BE2C (cell line): ENCODE results near the gene MIA3.

Experiments used
- DNase-seq: peaks from one replicate; pipeline ENCODE4 v3.0.0-alpha.2; 2020
- H3K27me3 ChIP-seq: fragments of 250-450 bp; sonication (Bioruptor Pico); 2 replicates; pipeline ENCODE4 v1.5.1; 2020; ENCODE audit warnings: mild to moderate bottlenecking
- H3K36me3 ChIP-seq: fragments of 250-450 bp; sonication (Bioruptor Pico); 2 replicates; pipeline ENCODE4 v1.5.1; 2020; ENCODE audit warnings: mild to moderate bottlenecking
- H3K4me1 ChIP-seq: fragments of 250-450 bp; sonication (Bioruptor Pico); 2 replicates; pipeline ENCODE4 v1.5.1; 2020
- H3K4me3 ChIP-seq: 2 replicates; pipeline ENCODE4 v1.5.1; 2011; ENCODE audit warnings: low read depth, low read length
- H3K9me3 ChIP-seq: fragments of 250-450 bp; sonication (Bioruptor Pico); 2 replicates; pipeline ENCODE4 v1.5.1; 2020
- CTCF ChIP-seq: IDR thresholded peaks from 2 replicates; pipeline ENCODE4 v1.5.1; 2012; ENCODE audit warnings: mild to moderate bottlenecking, low read depth, low read length

Gene MIA3

GRCh38 chr1:222624214-222624613 lies 6.3 kb downstream of the MIA3 start:
- Histone ChIP-seq H3K4me1 (no peaks in the 10 kb centered on the region), H3K4me3 (no peak overlapping the region), H3K9me3 (no peaks in the 10 kb centered on the region), H3K27me3 (no peaks in the 10 kb centered on the region), H3K36me3 (peaks cover 29% of the 10 kb centered on the region)
- DNase-seq, result no peak
- no peak for TF ChIP-seq CTCF

- Histone ChIP-seq H3K27me3 (no peaks in the 10 kb centered on the region), H3K9me3 (no peaks in the 10 kb centered on the region), H3K4me1 (no peaks in the 10 kb centered on the region), H3K36me3 (peaks cover 37% of the 10 kb centered on the region), H3K4me3 (no peak overlapping the region)
- no peak for TF ChIP-seq CTCF
- no peak for DNase-seq
These were observed 9.3 kb downstream of the MIA3 start for GRCh38 chr1:222627232-222627631.

- H3K9me3 ChIP-seq, result no peaks in the 10 kb centered on the region
- no peaks in the 10 kb centered on the region for H3K27me3 ChIP-seq
- H3K4me1 ChIP-seq, result no peaks in the 10 kb centered on the region
- H3K4me3 ChIP-seq, result no peak overlapping the region
- DNase-seq, result no peak
- TF ChIP-seq CTCF, result no peak
- H3K36me3 ChIP-seq, result peaks cover 39% of the 10 kb centered on the region
These were observed 12.1 kb downstream of the MIA3 start for GRCh38 chr1:222629921-222630535.

- Histone ChIP-seq H3K4me3 (no peak overlapping the region), H3K4me1 (no peaks in the 10 kb centered on the region), H3K27me3 (no peaks in the 10 kb centered on the region), H3K36me3 (peaks cover 40% of the 10 kb centered on the region), H3K9me3 (no peaks in the 10 kb centered on the region)
- TF ChIP-seq CTCF, result no peak
- no peak for DNase-seq
These were observed 13.8 kb downstream of the MIA3 start for GRCh38 chr1:222631611-222632208.

- H3K4me1 ChIP-seq, result no peaks in the 10 kb centered on the region
- H3K4me3 ChIP-seq, result no peak overlapping the region
- no peak for DNase-seq
- TF ChIP-seq CTCF, result no peak
- H3K9me3 ChIP-seq, result no peaks in the 10 kb centered on the region
- no peaks in the 10 kb centered on the region for H3K27me3 ChIP-seq
- peaks cover 32% of the 10 kb centered on the region for H3K36me3 ChIP-seq
These were observed 14.9 kb downstream of the MIA3 start for GRCh38 chr1:222632749-222633148.

GRCh38 chr1:222634180-222635013 lies 16.5 kb downstream of the MIA3 start:
- no peaks in the 10 kb centered on the region for H3K27me3 ChIP-seq
- DNase-seq, result peak; percentile 65
- TF ChIP-seq CTCF, result peak; percentile 90
- no peaks in the 10 kb centered on the region for H3K4me1 ChIP-seq
- no peaks in the 10 kb centered on the region for H3K9me3 ChIP-seq
- H3K4me3 ChIP-seq, result no peak overlapping the region
- peaks cover 22% of the 10 kb centered on the region for H3K36me3 ChIP-seq
